Chondrocyte (in vitro differentiated cells): ENCODE measurements around the gene GAA. TPM values are rescaled to one million over a fixed set of nuclear protein-coding genes. Genes with fewer than 3 reads are reported as not detected.

Experiments used
- DNase-seq: peaks from one replicate; pipeline ENCODE4 v3.0.0; 2021; ENCODE audit warnings: mixed read lengths, low spot score
- H3K27ac Mint-ChIP-seq: one replicate; pipeline ENCODE4 v1.8.0; 2021; ENCODE audit warnings: mild to moderate bottlenecking, moderate library complexity, mixed read lengths; ENCODE audit not compliant: unreplicated experiment
- H3K27me3 Mint-ChIP-seq: 2 replicates; pipeline ENCODE4 v1.8.0; 2021; ENCODE audit warnings: low read depth, mixed read lengths
- H3K36me3 Mint-ChIP-seq: 2 replicates; pipeline ENCODE4 v1.8.0; 2021; ENCODE audit warnings: low read depth, mixed read lengths
- H3K4me1 Mint-ChIP-seq: 2 replicates; pipeline ENCODE4 v1.8.0; 2021; ENCODE audit warnings: low read depth, mild to moderate bottlenecking, mixed read lengths
- H3K4me3 Mint-ChIP-seq: one replicate; pipeline ENCODE4 v1.8.0; 2021; ENCODE audit warnings: mild to moderate bottlenecking, moderate library complexity, mixed read lengths; ENCODE audit not compliant: unreplicated experiment
- H3K9me3 Mint-ChIP-seq: 2 replicates; pipeline ENCODE4 v1.8.0; 2021; ENCODE audit warnings: low read depth, mixed read lengths
- CTCF ChIP-seq: fragments of 200-600 bp; sonication (generic); IDR thresholded peaks from 2 replicates; pipeline ENCODE4 v1.5.0; 2021; ENCODE audit warnings: antibody characterized with exemption, mild to moderate bottlenecking, moderate library complexity
- total RNA-seq: library from RNA; stranded (reverse); gene quantifications from 3 replicates; pipeline ENCODE4 v1.2.1, GENCODE V29; 2021

Gene GAA
- total RNA-seq, 1 donor from 2014 or later = 45.7 TPM

- no peak for TF ChIP-seq CTCF
- H3K36me3 Mint-ChIP-seq = no peaks in the 10 kb centered on the region
Observed at GRCh38 chr17:80091376-80091775, 10.0 kb upstream of the GAA start.

DNA sequence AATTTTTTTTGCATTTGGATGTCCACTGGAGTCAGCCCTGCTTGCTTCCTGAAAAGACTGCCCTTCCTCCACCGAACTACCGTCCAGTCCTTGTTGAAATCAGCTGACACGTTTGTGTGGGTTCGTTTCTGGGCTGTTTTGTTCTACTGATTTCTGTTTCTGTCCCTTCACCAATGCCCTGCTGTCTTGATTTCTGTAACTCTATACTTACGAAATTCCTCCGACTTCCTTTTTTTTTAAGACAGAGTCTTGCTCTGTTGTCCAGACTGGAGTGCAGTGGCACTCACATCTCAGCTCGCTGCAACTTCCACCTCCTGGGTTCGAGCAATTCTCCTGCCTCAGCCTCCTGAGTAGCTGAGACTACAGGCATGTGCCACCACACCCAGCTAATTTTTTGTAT, 8.4 kb upstream of the GAA start:
- no peak overlapping the region for H3K4me3 Mint-ChIP-seq
- H3K9me3 Mint-ChIP-seq = no peaks in the 10 kb centered on the region
- no peaks in the 10 kb centered on the region for H3K4me1 Mint-ChIP-seq
- no peaks in the 10 kb centered on the region for H3K27me3 Mint-ChIP-seq
- no peaks in the 10 kb centered on the region for H3K36me3 Mint-ChIP-seq
- no peak overlapping the region for H3K27ac Mint-ChIP-seq
- no peak for TF ChIP-seq CTCF
- no peak for DNase-seq

More at GRCh38 chr17:80091376-80091775, 10.0 kb upstream of the GAA start:
- DNase-seq = no peak
- Mint-ChIP-seq H3K9me3 (no peaks in the 10 kb centered on the region), H3K4me3 (no peak overlapping the region), H3K27me3 (peaks cover 3% of the 10 kb centered on the region), H3K27ac (no peak overlapping the region), H3K4me1 (no peaks in the 10 kb centered on the region)

DNA sequence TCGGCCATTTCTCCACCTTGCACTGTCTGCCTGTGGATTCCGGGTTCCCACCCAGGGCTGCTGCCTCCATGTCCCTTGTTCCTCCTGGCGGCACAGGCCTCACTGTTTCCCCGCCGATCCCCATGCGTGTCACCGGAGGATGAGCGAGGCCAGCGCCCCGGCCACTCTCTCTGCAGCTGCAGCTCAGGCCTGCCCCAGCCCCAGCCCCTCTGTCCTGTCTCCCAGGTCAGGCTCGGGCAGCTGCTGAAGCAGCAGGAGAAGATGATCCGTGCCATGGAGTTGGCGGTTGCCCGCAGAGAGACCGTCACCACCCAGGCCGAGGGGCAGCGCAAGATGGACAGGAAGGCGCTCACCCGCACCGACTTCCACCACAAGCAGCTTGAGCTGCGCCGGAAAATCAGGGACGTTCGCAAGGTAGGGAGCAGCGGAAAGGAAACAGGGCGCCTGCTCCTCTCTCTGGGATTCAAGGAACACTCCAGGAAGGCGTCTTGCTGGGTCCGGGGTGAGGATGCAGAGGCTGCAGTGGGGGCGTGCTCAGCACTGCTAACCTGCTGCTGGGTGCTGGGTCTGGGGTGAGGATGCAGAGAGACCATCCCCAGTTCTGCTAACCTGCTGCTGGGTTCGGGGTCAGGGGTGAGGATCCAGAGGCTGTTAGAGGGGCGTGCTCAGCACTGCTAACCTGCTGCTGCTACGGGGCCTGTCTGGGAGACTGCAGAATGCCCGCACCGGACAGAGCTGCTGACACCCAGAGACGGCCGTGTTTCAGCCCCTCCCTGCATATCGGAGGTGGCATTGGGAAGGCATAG, 6.1 kb upstream of the GAA start:
- no peak overlapping the region for H3K4me3 Mint-ChIP-seq
- no peak for DNase-seq
- TF ChIP-seq CTCF = no peak
- no peaks in the 10 kb centered on the region for H3K9me3 Mint-ChIP-seq
- H3K4me1 Mint-ChIP-seq = no peaks in the 10 kb centered on the region
- no peak overlapping the region for H3K27ac Mint-ChIP-seq
- H3K27me3 Mint-ChIP-seq = no peaks in the 10 kb centered on the region
- H3K36me3 Mint-ChIP-seq = no peaks in the 10 kb centered on the region

DNA sequence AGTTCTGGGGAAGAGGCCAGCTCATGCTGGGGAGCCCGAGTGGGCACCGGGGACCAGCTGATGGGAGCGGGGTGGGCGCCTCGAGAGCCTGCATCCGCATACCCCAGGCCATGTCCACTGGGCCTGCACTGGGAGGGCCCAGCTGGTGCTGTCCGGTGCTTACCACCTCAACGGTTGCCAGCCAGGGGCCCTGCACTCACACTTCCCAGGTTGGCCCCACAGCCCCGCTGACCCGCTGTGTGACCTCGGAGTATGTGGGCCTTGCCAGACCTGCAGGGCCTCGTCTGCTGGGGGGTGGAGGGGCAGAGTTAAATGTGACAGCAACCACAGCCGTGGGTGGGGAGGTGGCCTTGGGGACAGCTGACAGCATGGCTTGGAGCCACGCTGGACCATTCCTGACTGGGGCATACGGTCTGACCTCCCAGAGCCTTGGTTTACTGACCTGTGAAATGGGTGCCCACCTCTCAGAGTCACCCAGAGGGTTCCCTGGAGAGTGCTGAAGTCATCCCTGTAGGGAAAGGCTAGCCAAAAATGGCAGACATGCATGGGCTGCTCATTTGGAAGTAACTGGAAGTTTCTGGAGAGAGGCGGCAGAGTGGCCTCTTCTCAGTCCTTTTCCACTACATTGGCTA, 5.4 kb upstream of the GAA start:
- no peak for TF ChIP-seq CTCF
- Mint-ChIP-seq H3K27me3 (no peaks in the 10 kb centered on the region), H3K36me3 (no peaks in the 10 kb centered on the region), H3K4me1 (peaks cover 4% of the 10 kb centered on the region), H3K27ac (no peak overlapping the region), H3K9me3 (no peaks in the 10 kb centered on the region), H3K4me3 (no peak overlapping the region)
- no peak for DNase-seq

DNA sequence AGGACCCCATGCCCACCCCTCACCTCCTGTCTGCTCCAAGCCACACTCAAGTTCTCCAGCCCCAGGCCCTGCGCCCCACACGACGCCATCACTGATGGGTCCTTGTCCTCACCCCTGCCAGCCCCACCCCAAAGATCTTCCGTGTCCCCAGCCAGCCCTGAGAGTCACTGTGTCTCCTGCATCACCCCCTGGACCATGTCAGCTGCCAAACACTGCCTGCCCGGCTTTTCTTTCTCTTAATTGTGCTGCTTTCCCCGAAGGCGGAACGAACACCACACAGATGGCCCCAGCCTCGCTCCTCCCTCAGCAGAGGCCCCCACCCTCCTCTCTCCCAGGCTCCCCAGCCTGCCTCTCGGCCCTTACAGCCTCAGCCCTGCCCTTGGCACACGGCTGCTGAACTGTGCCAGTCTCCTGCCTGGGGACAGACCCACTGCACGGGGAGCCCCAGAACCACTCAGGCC, 4.8 kb upstream of the GAA start:
- Mint-ChIP-seq H3K9me3 (no peaks in the 10 kb centered on the region), H3K4me3 (no peak overlapping the region), H3K27ac (no peak overlapping the region), H3K36me3 (no peaks in the 10 kb centered on the region), H3K4me1 (peaks cover 5% of the 10 kb centered on the region), H3K27me3 (no peaks in the 10 kb centered on the region)
- no peak for DNase-seq
- TF ChIP-seq CTCF = no peak
